Liver (tissue), 9 donors: ENCODE results near the gene GPC1. TPM values are rescaled to one million over a fixed set of nuclear protein-coding genes. Genes with fewer than 3 reads are reported as not detected.

Experiments
- DNase-seq: peaks from one replicate; pipeline ENCODE4 v3.0.0-alpha.2; 2017; ENCODE audit warnings: low spot score
- H3K27ac ChIP-seq, 2 donors: one replicate each; pipeline ENCODE4 v1.7.0; 2013; ENCODE audit warnings: inconsistent platforms in 2 of 2, low read length in 2 of 2, control low read depth in 1 of 2, low read depth in 1 of 2, mild to moderate bottlenecking in 1 of 2
- H3K27me3 ChIP-seq, 4 donors: one replicate each; pipeline versions ENCODE4 v1.6.1 to v1.7.0; 2013; ENCODE audit warnings: low read length in 3 of 4, inconsistent platforms in 1 of 4, mild to moderate bottlenecking in 1 of 4, moderate library complexity in 1 of 4; ENCODE audit not compliant: control insufficient read depth in 4 of 4, insufficient read depth in 4 of 4
- H3K36me3 ChIP-seq, 4 donors: one replicate each; pipeline versions ENCODE4 v1.6.1 to v1.7.0; 2013; ENCODE audit warnings: low read length in 3 of 4, mild to moderate bottlenecking in 3 of 4, low read depth in 1 of 4, moderate library complexity in 1 of 4; ENCODE audit not compliant: control insufficient read depth in 4 of 4, insufficient read depth in 3 of 4
- H3K4me1 ChIP-seq, 4 donors: one replicate each; pipeline versions ENCODE4 v1.6.1 to v1.7.0; 2013; ENCODE audit warnings: low read length in 3 of 4, mild to moderate bottlenecking in 3 of 4, moderate library complexity in 1 of 4; ENCODE audit not compliant: control insufficient read depth in 4 of 4, insufficient read depth in 4 of 4
- H3K4me3 ChIP-seq, 3 donors: one replicate each; pipeline versions ENCODE4 v1.6.1 to v1.7.0; 2013; ENCODE audit warnings: low read length in 3 of 3, control low read depth in 1 of 3, low read depth in 1 of 3, mild to moderate bottlenecking in 1 of 3
- H3K9ac ChIP-seq, 2 donors: one replicate each; pipeline ENCODE4 v1.7.0; 2013; ENCODE audit warnings: low read length in 2 of 2, mild to moderate bottlenecking in 2 of 2, moderate library complexity in 2 of 2, control low read depth in 1 of 2, low read depth in 1 of 2
- H3K9me3 ChIP-seq, 4 donors: one replicate each; pipeline versions ENCODE4 v1.6.1 to v1.7.0; 2013; ENCODE audit warnings: low read length in 3 of 4; ENCODE audit not compliant: control insufficient read depth in 4 of 4
- ATF3 ChIP-seq: IDR thresholded peaks from 2 replicates; pipeline ENCODE4 v1.6.1; 2016; ENCODE audit warnings: antibody characterized with exemption
- CTCF ChIP-seq: fragments of 150-350 bp; IDR thresholded peaks from 2 replicates; pipeline ENCODE4 v1.5.1; 2017; ENCODE audit warnings: improper control_type of control experiment, low read depth, low read length; ENCODE audit not compliant: missing input control
- EGR1 ChIP-seq, 2 donors: IDR thresholded peaks; 2 replicates each; pipeline ENCODE4 v1.6.1; 2016 to 2018; ENCODE audit warnings: antibody characterized with exemption in 2 of 2, low read depth in 2 of 2
- FOXA1 ChIP-seq: IDR thresholded peaks from 2 replicates; pipeline ENCODE4 v1.6.1; 2016; ENCODE audit warnings: antibody characterized with exemption
- FOXA2 ChIP-seq: IDR thresholded peaks from 2 replicates; pipeline ENCODE4 v1.6.1; 2016; ENCODE audit warnings: antibody characterized with exemption
- GABPA ChIP-seq, 2 donors: IDR thresholded peaks in 1 of 2; conservative IDR thresholded peaks in 1 of 2; 2 replicates each; pipeline ENCODE4 v1.6.1; 2016; ENCODE audit warnings: antibody characterized with exemption in 2 of 2, mild to moderate bottlenecking in 1 of 2, moderate library complexity in 1 of 2
- HNF4A ChIP-seq, 2 donors: conservative IDR thresholded peaks; 2 replicates each; pipeline ENCODE4 v1.6.1; 2016; ENCODE audit warnings: antibody characterized with exemption in 2 of 2, mild to moderate bottlenecking in 2 of 2
- HNF4G ChIP-seq: IDR thresholded peaks from 2 replicates; pipeline ENCODE4 v1.6.1; 2016; ENCODE audit warnings: antibody characterized with exemption
- JUND ChIP-seq, 2 donors: IDR thresholded peaks; 2 replicates each; pipeline ENCODE4 v1.6.1; 2016; ENCODE audit warnings: antibody characterized with exemption in 2 of 2
- MAX ChIP-seq: IDR thresholded peaks from 2 replicates; pipeline ENCODE4 v1.6.1; 2016; ENCODE audit warnings: antibody characterized with exemption
- NR2F2 ChIP-seq: IDR thresholded peaks from 2 replicates; pipeline ENCODE4 v1.6.1; 2016; ENCODE audit warnings: antibody characterized with exemption
- RAD21 ChIP-seq, 2 donors: IDR thresholded peaks; 2 replicates each; pipeline ENCODE4 v1.6.1; 2016; ENCODE audit warnings: antibody characterized with exemption in 2 of 2, mild to moderate bottlenecking in 2 of 2
- REST ChIP-seq: IDR thresholded peaks from 2 replicates; pipeline ENCODE4 v1.6.1; 2016; ENCODE audit warnings: antibody characterized with exemption, mild to moderate bottlenecking
- RXRA ChIP-seq, 2 donors: IDR thresholded peaks; 2 replicates each; pipeline ENCODE4 v1.6.1; 2017 to 2018; ENCODE audit warnings: antibody characterized with exemption in 2 of 2, mild to moderate bottlenecking in 1 of 2
- SP1 ChIP-seq: IDR thresholded peaks from 2 replicates; pipeline ENCODE4 v1.6.1; 2018; ENCODE audit warnings: antibody characterized with exemption, mild to moderate bottlenecking
- TAF1 ChIP-seq: conservative IDR thresholded peaks from 2 replicates; pipeline ENCODE4 v1.6.1; 2016; ENCODE audit warnings: antibody characterized with exemption, mild to moderate bottlenecking
- YY1 ChIP-seq: IDR thresholded peaks from 2 replicates; pipeline ENCODE4 v1.6.1; 2016; ENCODE audit warnings: antibody characterized with exemption, mild to moderate bottlenecking
- ZBTB33 ChIP-seq: IDR thresholded peaks from 2 replicates; pipeline ENCODE4 v1.6.1; 2016; ENCODE audit warnings: antibody characterized with exemption
- WGBS: extraction: QIAGEN DNeasy Blood & Tissue Kit; methylation state at CpG from one replicate; pipeline ENCODE4 v1.1.7; 2013; 5-methylcytosine and 5-hydroxymethylcytosine counted together
- polyA plus RNA-seq, 2 donors: library from polyadenylated mRNA; stranded (reverse) in 1 of 2; unstranded in 1 of 2; fragments of 200-250 nt in 1 of 2; fragments of >200 nt in 1 of 2; fragmentation: Nextera tagmentation in 1 of 2; extraction: Ambion mirVana in 1 of 2; gene quantifications; one replicate each; pipeline versions ENCODE4 v1.2.1 to v1.2.3, GENCODE V29; 2013 to 2015
- total RNA-seq, 2 donors: library from RNA; depleted of rRNA; stranded (reverse); fragments of >200 nt; gene quantifications; one replicate each; pipeline ENCODE4 v1.2.3, GENCODE V29; 2014
- donor health status: healthy.
- donor health status: healthy.
- donor health status: healthy.
- donor health status: healthy.
- donor health status: healthy.

GPC1 gene
- total and polyA plus RNA-seq, 4 donors: 3.2 to 41.0 (median 9.1) TPM

GRCh38 chr2:240491483-240491882 lies 56.0 kb downstream of the GPC1 start:
- 72% methylated on average over 2 of the region's 2 CpGs for WGBS
- peaks cover 0 to 3% (median 1%) of the 10 kb centered on the region in 4 donors for H3K36me3 ChIP-seq
- H3K9ac ChIP-seq: no peak overlapping the region
- no peaks in the 10 kb centered on the region for H3K4me1 ChIP-seq
- no peak overlapping the region for H3K27ac ChIP-seq
- no peak overlapping the region for H3K4me3 ChIP-seq
- TF ChIP-seq JUND (IDR thresholded peaks at IDR 0.05) (no peak), FOXA2 (no peak), NR2F2 (no peak), GABPA (IDR thresholded peaks at IDR 0.05 in 1 of 2, conservative IDR thresholded peaks at IDR 0.05 in 1 of 2) (no peak), REST (no peak), HNF4A (conservative IDR thresholded peaks at IDR 0.05) (no peak)
- no peak for DNase-seq
- peaks cover 2 to 9% (median 5%) of the 10 kb centered on the region in 4 donors for H3K9me3 ChIP-seq
- H3K27me3 ChIP-seq: no peaks in the 10 kb centered on the region

GRCh38 chr2:240494194-240494793 lies 58.8 kb downstream of the GPC1 start:
- no peak for TF ChIP-seq RAD21 (IDR thresholded peaks at IDR 0.05)
- no peak for TF ChIP-seq GABPA (IDR thresholded peaks at IDR 0.05 in 1 of 2, conservative IDR thresholded peaks at IDR 0.05 in 1 of 2)
- no peak for TF ChIP-seq NR2F2
- TF ChIP-seq TAF1: no peak
- TF ChIP-seq FOXA2: no peak
- no peak for TF ChIP-seq RXRA (IDR thresholded peaks at IDR 0.05)
- no peak for TF ChIP-seq ATF3
- TF ChIP-seq ZBTB33: no peak
- no peak for TF ChIP-seq HNF4G
- no peak for TF ChIP-seq MAX
- TF ChIP-seq FOXA1: no peak
- no peak for TF ChIP-seq REST
- TF ChIP-seq JUND (IDR thresholded peaks at IDR 0.05): no peak
- no peak for TF ChIP-seq SP1
- TF ChIP-seq EGR1 (IDR thresholded peaks at IDR 0.05; ENCODE audit: low read depth in 2 of 2): no peak
- TF ChIP-seq CTCF: no peak
- TF ChIP-seq YY1: no peak

More at GRCh38 chr2:240494194-240494793, 58.8 kb downstream of the GPC1 start:
- 89% methylated on average over 1 of the region's 1 CpG for WGBS
- no peak for DNase-seq
- Histone ChIP-seq H3K9me3 (peaks cover 2 to 7% (median 3%) of the 10 kb centered on the region in 4 donors), H3K4me3 (no peak overlapping the region), H3K9ac (no peak overlapping the region), H3K36me3 (peaks cover 0 to 18% (median 7%) of the 10 kb centered on the region in 4 donors), H3K4me1 (no peaks in the 10 kb centered on the region), H3K27me3 (no peaks in the 10 kb centered on the region), H3K27ac (no peak overlapping the region)
